ENCODE data around the gene ASTN1.

DNA sequence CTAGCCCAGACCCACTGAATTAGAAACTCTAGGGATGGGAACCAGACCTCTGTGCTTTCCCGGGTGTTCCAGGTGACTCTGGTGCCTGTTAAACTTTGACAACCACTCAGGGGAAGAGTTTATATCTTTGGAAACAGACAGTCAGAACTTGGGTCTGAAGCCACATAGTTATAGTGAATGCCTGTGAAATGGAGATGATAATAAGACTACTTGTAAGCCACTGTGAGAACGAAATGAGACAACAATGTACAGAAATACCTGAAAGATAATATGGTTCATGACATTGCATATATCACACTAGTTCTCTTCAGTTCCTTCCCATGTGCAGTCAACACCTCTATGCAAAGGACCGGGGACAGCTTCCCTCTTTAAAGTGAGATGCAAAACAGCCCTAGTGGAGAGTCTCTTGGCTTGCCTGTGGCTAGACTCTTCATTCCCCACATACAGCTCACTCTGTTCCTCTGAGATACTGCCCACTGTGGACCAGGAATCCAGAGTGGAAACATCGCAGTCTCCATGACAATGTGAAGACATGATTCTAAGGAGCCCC lies 287.5 kb downstream of the ASTN1 start:
- TF ChIP-seq, protein P1, sequence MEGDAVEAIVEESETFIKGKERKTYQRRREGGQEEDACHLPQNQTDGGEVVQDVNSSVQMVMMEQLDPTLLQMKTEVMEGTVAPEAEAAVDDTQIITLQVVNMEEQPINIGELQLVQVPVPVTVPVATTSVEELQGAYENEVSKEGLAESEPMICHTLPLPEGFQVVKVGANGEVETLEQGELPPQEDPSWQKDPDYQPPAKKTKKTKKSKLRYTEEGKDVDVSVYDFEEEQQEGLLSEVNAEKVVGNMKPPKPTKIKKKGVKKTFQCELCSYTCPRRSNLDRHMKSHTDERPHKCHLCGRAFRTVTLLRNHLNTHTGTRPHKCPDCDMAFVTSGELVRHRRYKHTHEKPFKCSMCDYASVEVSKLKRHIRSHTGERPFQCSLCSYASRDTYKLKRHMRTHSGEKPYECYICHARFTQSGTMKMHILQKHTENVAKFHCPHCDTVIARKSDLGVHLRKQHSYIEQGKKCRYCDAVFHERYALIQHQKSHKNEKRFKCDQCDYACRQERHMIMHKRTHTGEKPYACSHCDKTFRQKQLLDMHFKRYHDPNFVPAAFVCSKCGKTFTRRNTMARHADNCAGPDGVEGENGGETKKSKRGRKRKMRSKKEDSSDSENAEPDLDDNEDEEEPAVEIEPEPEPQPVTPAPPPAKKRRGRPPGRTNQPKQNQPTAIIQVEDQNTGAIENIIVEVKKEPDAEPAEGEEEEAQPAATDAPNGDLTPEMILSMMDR (conservative IDR thresholded peaks at IDR 0.05) = no peak
- TF ChIP-seq EZH2 (IDR thresholded peaks at IDR 0.05; ENCODE audit: low read depth) = no peak
